Hepatocyte (in vitro differentiated cells): ENCODE data around the gene DRG2. TPM values are rescaled to one million over a fixed set of nuclear protein-coding genes. Genes with fewer than 3 reads are reported as not detected.

Experiments used
- DNase-seq: peaks from one replicate; pipeline ENCODE4 v3.0.0-alpha.2; 2016; ENCODE audit warnings: low spot score
- H2AFZ ChIP-seq: fragments of 200-600 bp; sonication (generic); 2 replicates; pipeline ENCODE4 v1.6.0; 2016; ENCODE audit warnings: antibody characterized with exemption, mild to moderate bottlenecking
- H3K27ac ChIP-seq: fragments of 200-600 bp; sonication (generic); 2 replicates; pipeline ENCODE4 v1.5.1; 2016; ENCODE audit warnings: mild to moderate bottlenecking
- H3K27me3 ChIP-seq: fragments of 200-600 bp; sonication (generic); 2 replicates; pipeline ENCODE4 v1.6.1; 2016
- H3K36me3 ChIP-seq: fragments of 200-600 bp; sonication (generic); replicated peaks from 2 replicates; pipeline ENCODE4 v1.5.1; 2016; ENCODE audit warnings: low read depth; ENCODE audit not compliant: insufficient read depth
- H3K4me1 ChIP-seq: fragments of 200-600 bp; sonication (generic); 2 replicates; pipeline ENCODE4 v1.5.1; 2016; ENCODE audit warnings: mild to moderate bottlenecking, moderate library complexity; ENCODE audit not compliant: insufficient read depth
- H3K4me2 ChIP-seq: fragments of 200-600 bp; sonication (generic); 2 replicates; pipeline ENCODE4 v1.6.0; 2016
- H3K4me3 ChIP-seq: fragments of 200-600 bp; sonication (generic); 2 replicates; pipeline ENCODE4 v1.5.1; 2016; ENCODE audit warnings: mild to moderate bottlenecking
- H3K79me2 ChIP-seq: fragments of 200-600 bp; sonication (generic); 2 replicates; pipeline ENCODE4 v1.6.0; 2017; ENCODE audit warnings: mild to moderate bottlenecking
- H3K9me2 ChIP-seq: fragments of 200-600 bp; sonication (generic); replicated peaks from 2 replicates; pipeline ENCODE4 v1.6.0; 2017; ENCODE audit warnings: mild to moderate bottlenecking; ENCODE audit not compliant: insufficient read depth
- H3K9me3 ChIP-seq: fragments of 200-600 bp; sonication (generic); 2 replicates; pipeline ENCODE4 v1.5.1; 2016; ENCODE audit warnings: low read depth, mild to moderate bottlenecking
- H4K20me1 ChIP-seq: fragments of 200-600 bp; sonication (generic); 2 replicates; pipeline ENCODE4 v1.6.0; 2016; ENCODE audit warnings: mild to moderate bottlenecking; ENCODE audit not compliant: insufficient read depth, poor library complexity, severe bottlenecking
- EZH2 ChIP-seq: fragments of 200-600 bp; sonication (generic); IDR thresholded peaks from 2 replicates; pipeline ENCODE4 v1.6.1; 2016; ENCODE audit warnings: antibody characterized with exemption, mild to moderate bottlenecking, borderline replicate concordance
- EZH2phosphoT487 ChIP-seq: fragments of 200-600 bp; sonication (generic); IDR thresholded peaks from one replicate; pipeline ENCODE4 v1.6.1; 2018; ENCODE audit warnings: antibody characterized with exemption, mild to moderate bottlenecking, low read depth, moderate library complexity; ENCODE audit not compliant: unreplicated experiment, severe bottlenecking
- WGBS: methylation state at CpG from one replicate; pipeline ENCODE4 v1.1.6; 2016; ENCODE audit warnings: low lambda C conversion rate; ENCODE audit errors: missing lambda C conversion rate; 5-methylcytosine and 5-hydroxymethylcytosine counted together
- polyA plus RNA-seq: library from polyadenylated mRNA; unstranded; fragments of >200 nt; fragmentation: Nextera tagmentation; extraction: Ambion mirVana; gene quantifications from 2 replicates; pipeline ENCODE4 v1.2.1, GENCODE V29; 2016
- total RNA-seq: library from RNA; depleted of rRNA; stranded (reverse); fragments of >200 nt; gene quantifications from 2 replicates; pipeline ENCODE4 v1.2.3, GENCODE V29; 2014
- TF ChIP-seq, protein P1 (sequence below): fragments of 200-600 bp; sonication (generic); IDR thresholded peaks from 2 replicates; pipeline ENCODE4 v1.5.1; 2016; ENCODE audit warnings: antibody characterized with exemption, mild to moderate bottlenecking; ENCODE audit not compliant: poor library complexity

Gene DRG2
- total and polyA plus RNA-seq, 2 experiments from 2014 or later, result 35.9 to 36.6 TPM

DNA sequence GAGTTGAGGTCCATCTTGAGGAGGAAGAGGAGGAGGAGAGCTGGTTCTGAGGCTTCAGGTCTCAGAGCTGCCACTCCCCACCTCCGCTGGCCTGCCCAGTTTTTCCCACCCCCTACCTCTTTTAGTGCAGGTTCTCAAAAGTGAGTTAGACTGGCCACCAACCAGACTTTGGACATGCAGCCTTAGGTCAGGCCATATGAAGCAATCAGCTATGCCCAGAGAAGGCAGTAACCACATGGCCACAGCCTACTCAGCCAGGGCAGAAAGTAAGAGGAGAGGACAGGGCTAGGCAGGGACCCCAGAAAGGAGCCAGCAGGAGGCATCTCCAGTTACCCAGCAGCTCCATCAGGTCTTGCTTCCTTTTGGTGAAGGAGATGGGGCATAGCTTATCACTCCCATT lies 29.8 kb downstream of the DRG2 start:
- TF ChIP-seq, protein P1, sequence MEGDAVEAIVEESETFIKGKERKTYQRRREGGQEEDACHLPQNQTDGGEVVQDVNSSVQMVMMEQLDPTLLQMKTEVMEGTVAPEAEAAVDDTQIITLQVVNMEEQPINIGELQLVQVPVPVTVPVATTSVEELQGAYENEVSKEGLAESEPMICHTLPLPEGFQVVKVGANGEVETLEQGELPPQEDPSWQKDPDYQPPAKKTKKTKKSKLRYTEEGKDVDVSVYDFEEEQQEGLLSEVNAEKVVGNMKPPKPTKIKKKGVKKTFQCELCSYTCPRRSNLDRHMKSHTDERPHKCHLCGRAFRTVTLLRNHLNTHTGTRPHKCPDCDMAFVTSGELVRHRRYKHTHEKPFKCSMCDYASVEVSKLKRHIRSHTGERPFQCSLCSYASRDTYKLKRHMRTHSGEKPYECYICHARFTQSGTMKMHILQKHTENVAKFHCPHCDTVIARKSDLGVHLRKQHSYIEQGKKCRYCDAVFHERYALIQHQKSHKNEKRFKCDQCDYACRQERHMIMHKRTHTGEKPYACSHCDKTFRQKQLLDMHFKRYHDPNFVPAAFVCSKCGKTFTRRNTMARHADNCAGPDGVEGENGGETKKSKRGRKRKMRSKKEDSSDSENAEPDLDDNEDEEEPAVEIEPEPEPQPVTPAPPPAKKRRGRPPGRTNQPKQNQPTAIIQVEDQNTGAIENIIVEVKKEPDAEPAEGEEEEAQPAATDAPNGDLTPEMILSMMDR, result no peak
- TF ChIP-seq EZH2phosphoT487 (no peak), EZH2 (no peak)
- no peaks in the 10 kb centered on the region for H4K20me1 ChIP-seq
- no peak overlapping the region for H3K4me3 ChIP-seq
- 83% methylated on average over 1 of the region's 1 CpG for WGBS
- no peaks in the 10 kb centered on the region for H3K36me3 ChIP-seq
- H3K9me2 ChIP-seq, result no peaks in the 10 kb centered on the region
- H2AFZ ChIP-seq, result no peak overlapping the region
- no peak for DNase-seq
- H3K27me3 ChIP-seq, result no peaks in the 10 kb centered on the region
- no peaks in the 10 kb centered on the region for H3K9me3 ChIP-seq
- H3K27ac ChIP-seq, result no peak overlapping the region
- H3K4me2 ChIP-seq, result no peak overlapping the region
- H3K4me1 ChIP-seq, result no peaks in the 10 kb centered on the region
- no peaks in the 10 kb centered on the region for H3K79me2 ChIP-seq

- H3K27ac ChIP-seq, result no peak overlapping the region
- TF ChIP-seq EZH2, result no peak
- TF ChIP-seq EZH2phosphoT487, result no peak
- TF ChIP-seq, protein P1, result no peak
Measured at GRCh38 chr17:18117982-18118975, 30.5 kb downstream of the DRG2 start.

DNA sequence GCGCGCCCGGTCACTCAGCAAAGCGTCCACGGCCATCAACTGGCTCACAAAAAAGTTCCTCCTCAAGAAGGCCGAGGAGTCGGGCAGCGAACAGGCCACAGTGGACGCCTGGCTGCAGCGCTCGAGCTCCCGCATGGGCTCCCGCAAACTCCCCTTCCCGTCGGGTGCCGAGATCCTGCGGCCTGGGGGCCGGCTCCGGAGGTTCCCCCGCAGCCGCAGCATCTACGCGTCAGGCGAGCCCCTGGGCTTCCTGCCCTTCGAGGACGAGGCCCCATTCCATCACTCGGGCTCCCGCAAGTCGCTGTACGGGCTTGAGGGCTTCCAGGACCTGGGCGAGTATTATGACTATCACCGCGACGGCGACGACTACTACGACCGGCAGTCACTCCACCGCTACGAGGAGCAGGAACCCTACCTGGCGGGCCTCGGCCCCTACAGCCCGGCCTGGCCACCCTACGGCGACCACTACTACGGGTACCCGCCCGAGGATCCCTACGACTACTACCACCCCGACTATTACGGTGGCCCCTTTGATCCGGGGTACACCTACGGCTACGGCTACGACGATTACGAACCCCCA lies 31.5 kb downstream of the DRG2 start:
- 98% methylated on average over 51 of the region's 57 CpGs for WGBS
- no peak for DNase-seq
- H3K27ac ChIP-seq, result no peak overlapping the region
- H3K9me3 ChIP-seq, result no peaks in the 10 kb centered on the region
- no peak overlapping the region for H3K4me3 ChIP-seq
- no peaks in the 10 kb centered on the region for H3K4me1 ChIP-seq
- TF ChIP-seq, protein P1, result no peak
- no peak for TF ChIP-seq EZH2
- TF ChIP-seq EZH2phosphoT487, result no peak
- H3K4me2 ChIP-seq, result no peak overlapping the region
- no peaks in the 10 kb centered on the region for H3K36me3 ChIP-seq
- H2AFZ ChIP-seq, result no peak overlapping the region
- H3K9me2 ChIP-seq, result no peaks in the 10 kb centered on the region
- no peaks in the 10 kb centered on the region for H3K79me2 ChIP-seq
- no peaks in the 10 kb centered on the region for H3K27me3 ChIP-seq
- H4K20me1 ChIP-seq, result no peaks in the 10 kb centered on the region

More at GRCh38 chr17:18117982-18118975, 30.5 kb downstream of the DRG2 start:
- H3K36me3 ChIP-seq, result no peaks in the 10 kb centered on the region
- H3K79me2 ChIP-seq, result no peaks in the 10 kb centered on the region
- no peaks in the 10 kb centered on the region for H3K9me2 ChIP-seq
- H3K9me3 ChIP-seq, result no peaks in the 10 kb centered on the region
- H3K4me1 ChIP-seq, result no peaks in the 10 kb centered on the region
- H4K20me1 ChIP-seq, result no peaks in the 10 kb centered on the region
- no peaks in the 10 kb centered on the region for H3K27me3 ChIP-seq
- H3K4me3 ChIP-seq, result no peak overlapping the region
- no peak for DNase-seq
- no peak overlapping the region for H3K4me2 ChIP-seq
- H2AFZ ChIP-seq, result no peak overlapping the region
- 92% methylated on average over 32 of the region's 33 CpGs for WGBS
